Endothelial cell of umbilical vein (primary cell): ENCODE data around the gene AP2A2. TPM values are rescaled to one million over a fixed set of nuclear protein-coding genes. Genes with fewer than 3 reads are reported as not detected.

Experiments used
- BruUV-seq: library from RNA; stranded (reverse); fragments of 400-500 nt; replicated peaks from 2 replicates; lab custom pipeline; 2021; lab: Mats Ljungman, UMichigan
- CTCF ChIA-PET: fragments of 300-600, 350-600 bp; sonication (Branson Sonifier 250); formaldehyde crosslinking; loops from one replicate; lab custom pipeline; 2021; ENCODE audit warnings: antibody characterized with exemption, inconsistent platforms; lab: Charles Lee
- POLR2A ChIA-PET: fragments of 300-600, 350-600 bp; sonication (Branson Sonifier 250); formaldehyde crosslinking; loops from one replicate; lab custom pipeline; 2021; ENCODE audit warnings: antibody characterized with exemption, inconsistent platforms; lab: Charles Lee
- DNase-seq: peaks from one replicate; pipeline ENCODE4 v3.0.0-alpha.2; 2011; ENCODE audit warnings: low read depth, low spot score
- FAIRE-seq: peaks from 2 replicates; lab custom pipeline; 2011; peaks lifted over from hg19 to GRCh38; lab: Jason Lieb, UNC
- H2AFZ ChIP-seq: 2 replicates; pipeline ENCODE4 v1.6.0; 2012; ENCODE audit warnings: low read depth, low read length, control low read depth, inconsistent platforms
- H3K27ac ChIP-seq: 2 replicates; pipeline ENCODE4 v1.5.1; 2011; ENCODE audit warnings: low read depth, mild to moderate bottlenecking, control low read depth, low read length, moderate library complexity; ENCODE audit not compliant: insufficient read depth
- H3K27me3 ChIP-seq, 2 experiments: 2 replicates each; pipeline versions ENCODE4 v1.6.0 to v1.6.1; 2011; ENCODE audit warnings: low read length in 2 of 2, mixed read lengths in 1 of 2; ENCODE audit not compliant: control insufficient read depth in 2 of 2, insufficient read depth in 2 of 2
- H3K36me3 ChIP-seq, 2 experiments: 2 replicates in 1 of 2; 3 replicates in 1 of 2; pipeline ENCODE4 v1.5.1; 2011; ENCODE audit warnings: low read length in 2 of 2, mild to moderate bottlenecking in 1 of 2, moderate library complexity in 1 of 2; ENCODE audit not compliant: control insufficient read depth in 2 of 2, insufficient read depth in 2 of 2; ENCODE audit errors: extremely low read depth in 1 of 2
- H3K4me1 ChIP-seq: 3 replicates; pipeline ENCODE4 v1.5.1; 2011; ENCODE audit warnings: mild to moderate bottlenecking, low read length; ENCODE audit not compliant: control insufficient read depth, insufficient read depth; ENCODE audit errors: extremely low read depth
- H3K4me2 ChIP-seq: 2 replicates; pipeline ENCODE4 v1.6.1; 2011; ENCODE audit warnings: low read length, control low read depth, mixed read lengths; ENCODE audit not compliant: insufficient read depth
- H3K4me3 ChIP-seq, 3 experiments: fragments of 200-600 bp in 1 of 3; sonication (generic), shearing (Covaris generic) in 1 of 3; replicated peaks in 1 of 3; 2 replicates each; pipeline ENCODE4 v1.5.1; 2011 to 2016; ENCODE audit warnings: control low read depth in 3 of 3, low read length in 3 of 3, mild to moderate bottlenecking in 2 of 3, inconsistent platforms in 1 of 3, low read depth in 1 of 3, moderate library complexity in 1 of 3; ENCODE audit not compliant: insufficient read depth in 1 of 3
- H3K79me2 ChIP-seq: 2 replicates; pipeline ENCODE4 v1.6.0; 2012; ENCODE audit warnings: low read length, inconsistent platforms; ENCODE audit not compliant: control insufficient read depth, insufficient read depth
- H3K9ac ChIP-seq: replicated peaks from 2 replicates; pipeline ENCODE3; 2011; ENCODE audit warnings: low read length, control low read depth; ENCODE audit not compliant: insufficient read depth; ENCODE audit errors: extremely low read depth
- H3K9me1 ChIP-seq: replicated peaks from 3 replicates; pipeline ENCODE4 v1.6.0; 2011; ENCODE audit warnings: mild to moderate bottlenecking, low read length; ENCODE audit not compliant: control insufficient read depth, insufficient read depth; ENCODE audit errors: extremely low read depth
- H3K9me3 ChIP-seq: replicated peaks from 2 replicates; pipeline ENCODE4 v1.5.1; 2012; ENCODE audit warnings: low read length, inconsistent platforms; ENCODE audit not compliant: control insufficient read depth, insufficient read depth
- H4K20me1 ChIP-seq: replicated peaks from 2 replicates; pipeline ENCODE3; 2011; ENCODE audit warnings: mild to moderate bottlenecking, low read length; ENCODE audit not compliant: control insufficient read depth, insufficient read depth; ENCODE audit errors: extremely low read depth
- EZH2 ChIP-seq: IDR thresholded peaks from 2 replicates; pipeline ENCODE4 v1.6.1; 2012; ENCODE audit warnings: borderline replicate concordance, low read depth, mild to moderate bottlenecking, moderate library complexity, low read length, inconsistent platforms; ENCODE audit not compliant: severe bottlenecking
- FOS ChIP-seq: IDR thresholded peaks from 2 replicates; pipeline ENCODE4 v1.6.1; 2011; ENCODE audit warnings: mild to moderate bottlenecking, low read length, moderate library complexity, borderline replicate concordance; ENCODE audit not compliant: insufficient read depth
- GATA2 ChIP-seq: IDR thresholded peaks from 2 replicates; pipeline ENCODE4 v1.7.0; 2011; ENCODE audit warnings: low read depth, mild to moderate bottlenecking, moderate library complexity, mixed read lengths, low read length; ENCODE audit not compliant: insufficient read length, insufficient read depth
- JUN ChIP-seq: IDR thresholded peaks from 2 replicates; pipeline ENCODE4 v1.6.1; 2011; ENCODE audit warnings: borderline replicate concordance, low read depth; ENCODE audit not compliant: insufficient read length, insufficient read depth
- MYC ChIP-seq: IDR thresholded peaks from one replicate; pipeline ENCODE4 v1.6.1; 2011; ENCODE audit warnings: mild to moderate bottlenecking, low read depth, low read length
- POLR2A ChIP-seq: IDR thresholded peaks from 2 replicates; pipeline ENCODE4 v1.6.1; 2012; ENCODE audit warnings: low read depth, mild to moderate bottlenecking, control low read depth, low read length
- POLR2AphosphoS5 ChIP-seq: IDR thresholded peaks from 2 replicates; pipeline ENCODE4 v1.6.1; 2012; ENCODE audit warnings: low read depth, mild to moderate bottlenecking, control low read depth, low read length, moderate library complexity; ENCODE audit not compliant: insufficient read depth
- dilution Hi-C: fragments of 300-500 bp; cut with MboI; formaldehyde crosslinking; loops from one replicate; pipeline ENCODE4 v1.15.0; 2019; ENCODE audit warnings: low sequenced_read_pairs; ENCODE audit not compliant: extremely low pct_ligation_motif_present
- intact Hi-C: fragments of 100-400 bp; cut with micrococcal nuclease; formaldehyde crosslinking; loops from one replicate; pipeline ENCODE4 v1.10.0; 2022
- polyA plus RNA-seq, 4 experiments: library from polyadenylated mRNA; depleted of rRNA in 3 of 4; stranded (reverse) in 3 of 4; unstranded in 1 of 4; fragments of >200 nt; gene quantifications; 2 replicates each; pipeline versions ENCODE4 v1.2.1 to v1.2.3, GENCODE V29; 2011 to 2012; ENCODE audit warnings: missing spikeins in 1 of 4
- total RNA-seq: library from RNA; stranded (reverse); gene quantifications from 2 replicates; pipeline ENCODE4 v1.2.3, GENCODE V29; 2021
- TF ChIP-seq, protein P1 (sequence below): IDR thresholded peaks from 2 replicates; pipeline ENCODE4 v1.6.1; 2011; ENCODE audit not compliant: insufficient read depth, insufficient read length
- TF ChIP-seq, protein P2 (sequence below), 2 donors: IDR thresholded peaks; 1 replicate in 1 of 2; 2 replicates in 1 of 2; pipeline ENCODE4 v1.5.1; 2011; ENCODE audit warnings: low read length in 2 of 2, mild to moderate bottlenecking in 2 of 2, moderate library complexity in 2 of 2, control low read depth in 1 of 2, inconsistent platforms in 1 of 2, low read depth in 1 of 2; ENCODE audit not compliant: insufficient read depth in 1 of 2; ENCODE audit errors: extremely low read depth in 1 of 2

The AP2A2 gene
- total and polyA plus RNA-seq, 2 donors (not counting 3 experiments of a cell fraction or from before 2014, with no cell fraction given): 89.5 to 92.6 TPM

DNA sequence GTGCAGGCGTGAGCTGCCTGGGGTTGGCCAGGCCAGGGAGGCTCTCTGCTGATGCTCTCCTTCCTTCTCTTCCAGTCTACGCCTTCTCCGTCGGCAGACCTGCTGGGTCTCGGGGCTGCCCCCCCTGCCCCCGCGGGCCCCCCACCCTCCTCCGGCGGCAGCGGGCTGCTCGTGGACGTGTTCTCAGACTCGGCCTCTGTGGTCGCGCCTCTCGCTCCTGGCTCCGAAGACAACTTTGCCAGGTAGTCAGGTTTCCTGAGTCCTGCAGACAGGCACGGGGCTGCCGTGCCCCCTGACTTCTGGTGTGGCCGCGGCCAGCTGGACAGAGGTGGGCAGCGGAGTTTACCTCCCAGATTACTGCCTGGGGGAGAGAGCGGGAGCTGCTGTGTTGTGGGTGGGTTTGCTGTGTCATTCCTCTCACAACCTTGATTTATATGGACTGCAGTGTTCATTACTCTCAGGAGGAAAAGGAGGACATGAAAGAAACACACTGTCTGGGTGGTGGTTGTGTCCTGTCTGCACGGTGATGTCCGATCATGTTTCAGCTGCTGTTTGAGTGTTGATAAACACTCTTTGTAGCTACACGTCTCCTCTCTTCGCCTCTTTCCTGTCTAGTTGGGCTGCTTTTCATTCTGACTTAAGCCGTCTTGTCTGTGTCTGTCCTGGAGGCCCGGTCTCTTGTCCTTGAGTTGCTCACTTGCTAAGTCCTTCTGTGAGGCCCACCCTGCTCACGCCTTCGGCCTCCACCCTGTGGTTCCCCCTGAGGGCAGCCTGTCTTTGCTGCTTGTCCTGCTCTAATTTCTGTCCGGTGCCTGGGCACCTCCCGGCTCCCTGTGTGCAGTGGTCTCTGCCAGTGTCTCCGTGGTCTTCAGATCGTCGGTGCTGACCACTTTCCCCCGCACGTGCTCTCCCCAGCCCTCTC lies 74.9 kb downstream of the AP2A2 start:
- Histone ChIP-seq H3K4me1 (no peaks in the 10 kb centered on the region), H3K27ac (no peak overlapping the region), H4K20me1 (no peaks in the 10 kb centered on the region), H2AFZ (no peak overlapping the region), H3K4me3 (no peak overlapping the region), H3K4me2 (no peak overlapping the region), H3K9me3 (no peaks in the 10 kb centered on the region), H3K9ac (no peak overlapping the region), H3K27me3 (no peaks in the 10 kb centered on the region), H3K9me1 (no peaks in the 10 kb centered on the region), H3K79me2 (peaks cover 2% of the 10 kb centered on the region), H3K36me3 (peaks cover 6 to 48% of the 10 kb centered on the region in 2 experiments)
- intact Hi-C loops: no loop called here
- POLR2A ChIA-PET: no interaction called here
- no peak for DNase-seq
- dilution Hi-C loops: no loop called here
- no peak for FAIRE-seq
- CTCF ChIA-PET: no interaction called here
- TF ChIP-seq EZH2: no peak
- TF ChIP-seq GATA2: no peak
- no peak for TF ChIP-seq JUN
- TF ChIP-seq, protein P1, sequence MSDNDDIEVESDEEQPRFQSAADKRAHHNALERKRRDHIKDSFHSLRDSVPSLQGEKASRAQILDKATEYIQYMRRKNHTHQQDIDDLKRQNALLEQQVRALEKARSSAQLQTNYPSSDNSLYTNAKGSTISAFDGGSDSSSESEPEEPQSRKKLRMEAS: no peak
- no peak for TF ChIP-seq FOS
- TF ChIP-seq, protein P2, sequence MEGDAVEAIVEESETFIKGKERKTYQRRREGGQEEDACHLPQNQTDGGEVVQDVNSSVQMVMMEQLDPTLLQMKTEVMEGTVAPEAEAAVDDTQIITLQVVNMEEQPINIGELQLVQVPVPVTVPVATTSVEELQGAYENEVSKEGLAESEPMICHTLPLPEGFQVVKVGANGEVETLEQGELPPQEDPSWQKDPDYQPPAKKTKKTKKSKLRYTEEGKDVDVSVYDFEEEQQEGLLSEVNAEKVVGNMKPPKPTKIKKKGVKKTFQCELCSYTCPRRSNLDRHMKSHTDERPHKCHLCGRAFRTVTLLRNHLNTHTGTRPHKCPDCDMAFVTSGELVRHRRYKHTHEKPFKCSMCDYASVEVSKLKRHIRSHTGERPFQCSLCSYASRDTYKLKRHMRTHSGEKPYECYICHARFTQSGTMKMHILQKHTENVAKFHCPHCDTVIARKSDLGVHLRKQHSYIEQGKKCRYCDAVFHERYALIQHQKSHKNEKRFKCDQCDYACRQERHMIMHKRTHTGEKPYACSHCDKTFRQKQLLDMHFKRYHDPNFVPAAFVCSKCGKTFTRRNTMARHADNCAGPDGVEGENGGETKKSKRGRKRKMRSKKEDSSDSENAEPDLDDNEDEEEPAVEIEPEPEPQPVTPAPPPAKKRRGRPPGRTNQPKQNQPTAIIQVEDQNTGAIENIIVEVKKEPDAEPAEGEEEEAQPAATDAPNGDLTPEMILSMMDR (IDR thresholded peaks at IDR 0.05; ENCODE audit: extremely low read depth in 1 of 2, insufficient read depth in 1 of 2, low read depth in 1 of 2, low read length in 2 of 2): no peak
- no peak for TF ChIP-seq POLR2A
- no peak for TF ChIP-seq POLR2AphosphoS5
- no peak for TF ChIP-seq MYC
- no TSS peak for BruUV-seq
